ENCODE measurements around the gene MAGEB6. TPM values are rescaled to one million over a fixed set of nuclear protein-coding genes. Genes with fewer than 3 reads are reported as not detected.

MAGEB6 gene
- not detected in 2 replicates for total RNA-seq

GRCh38 chrX:26192204-26192603 lies at the start of gene MAGEB6:
MAGEB6 (plus strand) TSS chrX:26192440; CDS start chrX:26193847, 1,407 bp downstream.

GRCh38 chrX:26160301-26160700 lies 31.9 kb upstream of the MAGEB6 start, which contains the start of gene MAGEB6B:
MAGEB6B (plus strand) TSS chrX:26160601; CDS start chrX:26160601, 0 bp downstream.

GRCh38 chrX:26215869-26216268 lies 23.6 kb downstream of the MAGEB6 start, which contains the start of gene MAGEB5:
MAGEB5 (plus strand) TSS chrX:26216169; CDS start chrX:26217302, 1,133 bp downstream.

Other genes starting within 250 kb of the MAGEB6 start
- gene MAGEB18, start 54.1 kb upstream of the MAGEB6 start, total RNA-seq: not detected in 2 replicates
- gene MAGEB6B, start 31.8 kb upstream of the MAGEB6 start, total RNA-seq: not detected in 2 replicates
- gene MAGEB5, start 23.7 kb downstream of the MAGEB6 start, total RNA-seq: not detected in 2 replicates

All from aortic smooth muscle cell (primary cell).